Measurements from ENCODE around the gene PGF. TPM values are rescaled to one million over a fixed set of nuclear protein-coding genes. Genes with fewer than 3 reads are reported as not detected.
"Not testable (repeated sequence)": the region's sequence is repeated elsewhere in the genome, so short reads cannot be mapped to it uniquely, and the experiment has no call there.

The PGF gene
- polyA plus RNA-seq, 1 donor (not counting 4 experiments of a cell fraction or from before 2014, with no cell fraction given): 16.5 TPM

GRCh38 chr14:74932401-74932901 is 22.9 kb downstream of the PGF start:
- FAIRE-seq: no peak
- DNase-seq (ENCODE audit: low read depth, low spot score): no peak
- Histone ChIP-seq H3K27ac (ENCODE audit: control insufficient read depth, insufficient read depth, low read length) (no peak overlapping the region), H3K27me3 (ENCODE audit: control insufficient read depth, extremely low read depth, insufficient read depth, low read length) (no peaks in the 10 kb centered on the region), H3K4me3 (ENCODE audit: control insufficient read depth in 2 of 3, extremely low read depth in 1 of 3, insufficient read depth in 2 of 3, low read depth in 1 of 3, low read length in 3 of 3) (no peak overlapping the region), H3K9ac (ENCODE audit: control insufficient read depth, extremely low read depth, insufficient read depth, low read length) (no peak overlapping the region), H4K20me1 (ENCODE audit: control insufficient read depth, extremely low read depth, insufficient read depth, low read length) (no peaks in the 10 kb centered on the region), H3K9me1 (ENCODE audit: control insufficient read depth, extremely low read depth, insufficient read depth, low read length) (no peaks in the 10 kb centered on the region), H2AFZ (ENCODE audit: control insufficient read depth, low read length) (no peak overlapping the region), H3K4me2 (ENCODE audit: control insufficient read depth, extremely low read depth, insufficient read depth, low read depth, low read length) (no peak overlapping the region), H3K9me3 (ENCODE audit: control insufficient read depth, low read depth, low read length) (no peaks in the 10 kb centered on the region), H3K4me1 (ENCODE audit: control insufficient read depth, extremely low read depth, insufficient read depth, low read length) (peaks cover 3% of the 10 kb centered on the region), H3K36me3 (ENCODE audit: control insufficient read depth in 2 of 2, extremely low read depth in 1 of 2, insufficient read depth in 2 of 2, low read length in 2 of 2) (no peaks in the 10 kb centered on the region), H3K79me2 (ENCODE audit: control insufficient read depth, insufficient read depth, low read length) (no peaks in the 10 kb centered on the region)
- dilution Hi-C loops (cut with MboI; ENCODE audit: extremely low pct_ligation_motif_present, low sequenced_read_pairs): no loop called here
- no peak for TF ChIP-seq EZH2 (IDR thresholded peaks at IDR 0.05; ENCODE audit: low read length)
- TF ChIP-seq, protein P1, sequence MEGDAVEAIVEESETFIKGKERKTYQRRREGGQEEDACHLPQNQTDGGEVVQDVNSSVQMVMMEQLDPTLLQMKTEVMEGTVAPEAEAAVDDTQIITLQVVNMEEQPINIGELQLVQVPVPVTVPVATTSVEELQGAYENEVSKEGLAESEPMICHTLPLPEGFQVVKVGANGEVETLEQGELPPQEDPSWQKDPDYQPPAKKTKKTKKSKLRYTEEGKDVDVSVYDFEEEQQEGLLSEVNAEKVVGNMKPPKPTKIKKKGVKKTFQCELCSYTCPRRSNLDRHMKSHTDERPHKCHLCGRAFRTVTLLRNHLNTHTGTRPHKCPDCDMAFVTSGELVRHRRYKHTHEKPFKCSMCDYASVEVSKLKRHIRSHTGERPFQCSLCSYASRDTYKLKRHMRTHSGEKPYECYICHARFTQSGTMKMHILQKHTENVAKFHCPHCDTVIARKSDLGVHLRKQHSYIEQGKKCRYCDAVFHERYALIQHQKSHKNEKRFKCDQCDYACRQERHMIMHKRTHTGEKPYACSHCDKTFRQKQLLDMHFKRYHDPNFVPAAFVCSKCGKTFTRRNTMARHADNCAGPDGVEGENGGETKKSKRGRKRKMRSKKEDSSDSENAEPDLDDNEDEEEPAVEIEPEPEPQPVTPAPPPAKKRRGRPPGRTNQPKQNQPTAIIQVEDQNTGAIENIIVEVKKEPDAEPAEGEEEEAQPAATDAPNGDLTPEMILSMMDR (optimal IDR thresholded peaks at IDR 0.05 in 1 of 3, IDR thresholded peaks at IDR 0.05 in 1 of 3, conservative IDR thresholded peaks at IDR 0.05 in 1 of 3; ENCODE audit: extremely low read depth in 1 of 3, insufficient read depth in 2 of 3, low read length in 3 of 3): no peak

- H3K36me3 ChIP-seq (ENCODE audit: control insufficient read depth in 2 of 2, extremely low read depth in 1 of 2, insufficient read depth in 2 of 2, low read length in 2 of 2); H3K4me1 ChIP-seq (ENCODE audit: control insufficient read depth, extremely low read depth, insufficient read depth, low read length); H3K27me3 ChIP-seq (ENCODE audit: control insufficient read depth, extremely low read depth, insufficient read depth, low read length); H3K9me1 ChIP-seq (ENCODE audit: control insufficient read depth, extremely low read depth, insufficient read depth, low read length); H3K9ac ChIP-seq (ENCODE audit: control insufficient read depth, extremely low read depth, insufficient read depth, low read length); FAIRE-seq; H3K27ac ChIP-seq (ENCODE audit: control insufficient read depth, insufficient read depth, low read length); H3K79me2 ChIP-seq (ENCODE audit: control insufficient read depth, insufficient read depth, low read length); H4K20me1 ChIP-seq (ENCODE audit: control insufficient read depth, extremely low read depth, insufficient read depth, low read length); dilution Hi-C loops (cut with MboI; ENCODE audit: extremely low pct_ligation_motif_present, low sequenced_read_pairs); DNase-seq (ENCODE audit: low read depth, low spot score); H3K4me2 ChIP-seq (ENCODE audit: control insufficient read depth, extremely low read depth, insufficient read depth, low read depth, low read length); H2AFZ ChIP-seq (ENCODE audit: control insufficient read depth, low read length); H3K9me3 ChIP-seq (ENCODE audit: control insufficient read depth, low read depth, low read length); H3K4me3 ChIP-seq (ENCODE audit: control insufficient read depth in 2 of 3, extremely low read depth in 1 of 3, insufficient read depth in 2 of 3, low read depth in 1 of 3, low read length in 3 of 3): not testable (repeated sequence)
Observed at GRCh38 chr14:74931744-74932143, 23.7 kb downstream of the PGF start.

DNA sequence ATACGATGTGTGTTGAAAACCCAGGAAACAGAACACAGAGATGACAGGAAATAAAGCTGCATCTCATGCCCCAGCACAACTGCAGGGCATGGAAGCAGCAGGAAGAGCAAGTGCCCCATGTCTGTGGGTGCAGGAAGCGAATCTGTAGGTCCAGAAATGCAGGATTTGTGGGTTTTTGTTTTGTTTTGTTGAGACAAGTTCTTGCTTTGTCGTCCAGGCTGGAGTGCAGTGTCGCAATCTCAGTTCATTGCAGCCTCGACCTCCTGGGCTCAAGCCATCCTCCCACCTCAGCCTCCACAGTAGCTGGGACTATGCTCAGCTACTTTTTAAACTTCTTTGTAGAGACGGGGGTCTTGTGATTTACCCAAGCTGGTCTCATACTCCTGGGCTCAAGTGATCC is 26.2 kb downstream of the PGF start:
- Histone ChIP-seq H3K36me3 (ENCODE audit: control insufficient read depth in 2 of 2, extremely low read depth in 1 of 2, insufficient read depth in 2 of 2, low read length in 2 of 2) (no peaks in the 10 kb centered on the region), H4K20me1 (ENCODE audit: control insufficient read depth, extremely low read depth, insufficient read depth, low read length) (no peaks in the 10 kb centered on the region), H3K27me3 (ENCODE audit: control insufficient read depth, extremely low read depth, insufficient read depth, low read length) (no peaks in the 10 kb centered on the region), H3K9me1 (ENCODE audit: control insufficient read depth, extremely low read depth, insufficient read depth, low read length) (no peaks in the 10 kb centered on the region), H3K9ac (ENCODE audit: control insufficient read depth, extremely low read depth, insufficient read depth, low read length) (no peak overlapping the region), H3K4me2 (ENCODE audit: control insufficient read depth, extremely low read depth, insufficient read depth, low read depth, low read length) (no peak overlapping the region), H3K9me3 (ENCODE audit: control insufficient read depth, low read depth, low read length) (no peaks in the 10 kb centered on the region), H3K79me2 (ENCODE audit: control insufficient read depth, insufficient read depth, low read length) (no peaks in the 10 kb centered on the region), H3K27ac (ENCODE audit: control insufficient read depth, insufficient read depth, low read length) (no peak overlapping the region), H3K4me1 (ENCODE audit: control insufficient read depth, extremely low read depth, insufficient read depth, low read length) (peaks cover 3% of the 10 kb centered on the region), H3K4me3 (ENCODE audit: control insufficient read depth in 2 of 3, extremely low read depth in 1 of 3, insufficient read depth in 2 of 3, low read depth in 1 of 3, low read length in 3 of 3) (no peak overlapping the region), H2AFZ (ENCODE audit: control insufficient read depth, low read length) (no peak overlapping the region)
- DNase-seq (ENCODE audit: low read depth, low spot score) (no peak), FAIRE-seq (no peak)
- dilution Hi-C loops (cut with MboI; ENCODE audit: extremely low pct_ligation_motif_present, low sequenced_read_pairs): no loop called here
- no peak for TF ChIP-seq EZH2 (IDR thresholded peaks at IDR 0.05; ENCODE audit: low read length)
- TF ChIP-seq, protein P1 (optimal IDR thresholded peaks at IDR 0.05 in 1 of 3, IDR thresholded peaks at IDR 0.05 in 1 of 3, conservative IDR thresholded peaks at IDR 0.05 in 1 of 3; ENCODE audit: extremely low read depth in 1 of 3, insufficient read depth in 2 of 3, low read length in 3 of 3): no peak

Data from keratinocyte (primary cell).